Measurements from ENCODE around the gene BMPER. TPM values are rescaled to one million over a fixed set of nuclear protein-coding genes. Genes with fewer than 3 reads are reported as not detected.

BMPER gene
- total RNA-seq, 1 experiment from 2014 or later, result 6.7 TPM

- peaks cover 17% of the 10 kb centered on the region for H3K4me1 ChIP-seq (ENCODE audit: insufficient read depth, low read length, poor library complexity, severe bottlenecking)
- ChIA-PET CTCF (no interaction called here), POLR2A (ENCODE audit: low non-redundant PET) (no interaction called here)
- no peaks in the 10 kb centered on the region for H3K36me3 ChIP-seq (ENCODE audit: insufficient read depth, low read length, poor library complexity, severe bottlenecking)
- no peak overlapping the region for H3K27ac ChIP-seq (ENCODE audit: low read depth, low read length, poor library complexity, severe bottlenecking)
- H3K4me3 ChIP-seq (ENCODE audit: low read depth, low read length, poor library complexity, severe bottlenecking), result no peak overlapping the region
- peak; percentile 82 for DNase-seq (ENCODE audit: low spot score)
- intact Hi-C loops (cut with micrococcal nuclease; ENCODE audit: unreplicated experiment), result no loop called here
- BruUV-seq (replicated peaks), result no TSS peak
- TF ChIP-seq CTCF (conservative IDR thresholded peaks at IDR 0.05; ENCODE audit: low read depth, low read length) (no peak; the same call in 1 of the 2 replicates), EZH2 (IDR thresholded peaks at IDR 0.05; ENCODE audit: borderline replicate concordance, low read depth, low read length, poor library complexity, severe bottlenecking) (no peak)
- no peaks in the 10 kb centered on the region for H3K27me3 ChIP-seq (replicated peaks; ENCODE audit: insufficient read depth, low read depth, low read length, poor library complexity)
- H3K9me3 ChIP-seq (ENCODE audit: low read depth, low read length, poor library complexity, severe bottlenecking), result no peaks in the 10 kb centered on the region
Measured at GRCh38 chr7:33918438-33919143, 13.3 kb downstream of the BMPER start.

GRCh38 chr7:33919449-33919848 is 14.1 kb downstream of the BMPER start:
- CTCF ChIA-PET, result no interaction called here
- Histone ChIP-seq H3K9me3 (ENCODE audit: low read depth, low read length, poor library complexity, severe bottlenecking) (no peaks in the 10 kb centered on the region), H3K4me3 (ENCODE audit: low read depth, low read length, poor library complexity, severe bottlenecking) (no peak overlapping the region), H3K4me1 (ENCODE audit: insufficient read depth, low read length, poor library complexity, severe bottlenecking) (peaks cover 17% of the 10 kb centered on the region), H3K27me3 (replicated peaks; ENCODE audit: insufficient read depth, low read depth, low read length, poor library complexity) (no peaks in the 10 kb centered on the region), H3K36me3 (ENCODE audit: insufficient read depth, low read length, poor library complexity, severe bottlenecking) (no peaks in the 10 kb centered on the region), H3K27ac (ENCODE audit: low read depth, low read length, poor library complexity, severe bottlenecking) (no peak overlapping the region)
- intact Hi-C loops (cut with micrococcal nuclease; ENCODE audit: unreplicated experiment), result no loop called here
- TF ChIP-seq EZH2 (IDR thresholded peaks at IDR 0.05; ENCODE audit: borderline replicate concordance, low read depth, low read length, poor library complexity, severe bottlenecking) (no peak), CTCF (conservative IDR thresholded peaks at IDR 0.05; ENCODE audit: low read depth, low read length) (no peak)
- BruUV-seq (replicated peaks), result no TSS peak
- POLR2A ChIA-PET (ENCODE audit: low non-redundant PET), result no interaction called here
- no peak for DNase-seq (ENCODE audit: low spot score)

- Histone ChIP-seq H3K4me3 (ENCODE audit: low read depth, low read length, poor library complexity, severe bottlenecking) (no peak overlapping the region), H3K4me1 (ENCODE audit: insufficient read depth, low read length, poor library complexity, severe bottlenecking) (peaks cover 17% of the 10 kb centered on the region), H3K9me3 (ENCODE audit: low read depth, low read length, poor library complexity, severe bottlenecking) (no peaks in the 10 kb centered on the region), H3K27ac (ENCODE audit: low read depth, low read length, poor library complexity, severe bottlenecking) (no peak overlapping the region), H3K36me3 (ENCODE audit: insufficient read depth, low read length, poor library complexity, severe bottlenecking) (no peaks in the 10 kb centered on the region), H3K27me3 (replicated peaks; ENCODE audit: insufficient read depth, low read depth, low read length, poor library complexity) (no peaks in the 10 kb centered on the region)
- DNase-seq (ENCODE audit: low spot score), result no peak
- TF ChIP-seq EZH2 (IDR thresholded peaks at IDR 0.05; ENCODE audit: borderline replicate concordance, low read depth, low read length, poor library complexity, severe bottlenecking), result no peak
- TF ChIP-seq CTCF (conservative IDR thresholded peaks at IDR 0.05; ENCODE audit: low read depth, low read length), result no peak
- intact Hi-C loops (cut with micrococcal nuclease; ENCODE audit: unreplicated experiment), result no loop called here
- CTCF ChIA-PET, result interaction anchor here (0.8 kb wide), 1 partner anchor 11 kb away, joined by 5 read pairs; no protein-coding TSS in a partner anchor
- BruUV-seq (replicated peaks), result no TSS peak
- POLR2A ChIA-PET (ENCODE audit: low non-redundant PET), result no interaction called here
Measured at GRCh38 chr7:33921216-33921938, 16.0 kb downstream of the BMPER start.
